K562 (cell line): ENCODE results near the gene TIAM1.

ENCODE experiments used
- ATF3 ChIP-seq, 2 experiments: fragments of 450-650 bp in 1 of 2; sonication (generic) in 1 of 2; formaldehyde crosslinking in 1 of 2; IDR thresholded peaks in 1 of 2; conservative IDR thresholded peaks in 1 of 2; 2 replicates each; pipeline versions ENCODE4 v1.6.1 to v1.8.1; 2016 to 2023; ENCODE audit warnings: mild to moderate bottlenecking in 2 of 2, moderate library complexity in 2 of 2, inconsistent platforms in 1 of 2, missing genetic modification reagents in 1 of 2
- CEBPB ChIP-seq: fragments of 450-650 bp; IDR thresholded peaks from 2 replicates; pipeline ENCODE4 v1.6.1; 2016; ENCODE audit warnings: missing genetic modification characterization, missing compliant biosample characterization
- CREB1 ChIP-seq, 2 experiments: sonication (generic) in 1 of 2; formaldehyde crosslinking in 1 of 2; IDR thresholded peaks; 2 replicates each; pipeline versions ENCODE4 v1.6.1 to v1.8.0; 2012 to 2022; ENCODE audit warnings: inconsistent platforms in 1 of 2, mild to moderate bottlenecking in 1 of 2, missing genetic modification reagents in 1 of 2, moderate library complexity in 1 of 2
- CTCF ChIP-seq, 3 experiments: IDR thresholded peaks in 2 of 3; conservative IDR thresholded peaks in 1 of 3; 2 replicates each; pipeline ENCODE4 v1.5.1; 2011 to 2012; ENCODE audit warnings: low read length in 3 of 3, mild to moderate bottlenecking in 3 of 3, control low read depth in 2 of 3, improper control_type of control experiment in 1 of 3, inconsistent platforms in 1 of 3, low read depth in 1 of 3, mixed read lengths in 1 of 3, moderate library complexity in 1 of 3; ENCODE audit not compliant: insufficient read depth in 2 of 3
- NBN ChIP-seq: fragments of 450-650 bp; IDR thresholded peaks from 2 replicates; pipeline ENCODE4 v1.6.1; 2016; ENCODE audit warnings: low read depth, mild to moderate bottlenecking
- NCOR1 ChIP-seq: fragments of 450-650 bp; IDR thresholded peaks from 2 replicates; pipeline ENCODE4 v1.6.1; 2016; ENCODE audit warnings: mild to moderate bottlenecking, moderate library complexity
- POLR2A ChIP-seq: fragments of 450-650 bp; conservative IDR thresholded peaks from 2 replicates; pipeline ENCODE4 v1.6.1; 2016
- RAD21 ChIP-seq, 2 experiments: fragments of 250-450 bp in 1 of 2; fragments of 450-650 bp in 1 of 2; sonication (Bioruptor Pico) in 1 of 2; formaldehyde crosslinking in 1 of 2; IDR thresholded peaks in 1 of 2; conservative IDR thresholded peaks in 1 of 2; 2 replicates each; pipeline versions ENCODE4 v1.4.0 to v1.8.0; 2020 to 2022; ENCODE audit warnings: mild to moderate bottlenecking in 2 of 2, moderate library complexity in 1 of 2
- SIN3A ChIP-seq, 2 experiments: fragments of 150-350 bp in 1 of 2; IDR thresholded peaks; 2 replicates each; pipeline ENCODE4 v1.6.1; 2011 to 2016; ENCODE audit warnings: borderline replicate concordance in 2 of 2, low read depth in 2 of 2, low read length in 2 of 2, mild to moderate bottlenecking in 2 of 2, moderate library complexity in 2 of 2; ENCODE audit not compliant: control insufficient read depth in 1 of 2
- TAF1 ChIP-seq: IDR thresholded peaks from 2 replicates; pipeline ENCODE4 v1.6.1; 2011; ENCODE audit warnings: mild to moderate bottlenecking, low read length, moderate library complexity; ENCODE audit not compliant: insufficient read depth, control insufficient read depth, severe bottlenecking; ENCODE audit errors: extremely low read depth
- ZC3H11A ChIP-seq: IDR thresholded peaks from 2 replicates; pipeline ENCODE4 v1.6.1; 2012; ENCODE audit warnings: low read depth, low read length, improper control_type of control experiment
- ZNF644 ChIP-seq: fragments of 200-800 bp; sonication (Bioruptor generic); IDR thresholded peaks from 2 replicates; pipeline ENCODE4 v1.6.1; 2016; ENCODE audit warnings: low read depth, missing genetic modification characterization, missing compliant biosample characterization

GRCh38 chr21:31281561-31281960 is 62.5 kb downstream of the TIAM1 start:
- no peak for TF ChIP-seq ZNF644 (tag)
- TF ChIP-seq CREB1 (IDR thresholded peaks at IDR 0.05): no peak
- no peak for TF ChIP-seq CREB1 (CRISPR knock-in tag; IDR thresholded peaks at IDR 0.05)
- no peak for TF ChIP-seq NBN
- no peak for TF ChIP-seq CTCF (IDR thresholded peaks at IDR 0.05 in 2 of 3, conservative IDR thresholded peaks at IDR 0.05 in 1 of 3; ENCODE audit: insufficient read depth in 2 of 3, low read depth in 1 of 3, low read length in 3 of 3)
- TF ChIP-seq SIN3A (IDR thresholded peaks at IDR 0.05; ENCODE audit: borderline replicate concordance in 2 of 2, control insufficient read depth in 1 of 2, low read depth in 2 of 2, low read length in 2 of 2): no peak
- TF ChIP-seq RAD21 (CRISPR knock-in tag; conservative IDR thresholded peaks at IDR 0.05 in 1 of 2, IDR thresholded peaks at IDR 0.05 in 1 of 2): no peak
- TF ChIP-seq POLR2A: no peak
- TF ChIP-seq NCOR1: no peak
- no peak for TF ChIP-seq CEBPB
- no peak for TF ChIP-seq ZC3H11A
- no peak for TF ChIP-seq TAF1
- no peak for TF ChIP-seq ATF3 (IDR thresholded peaks at IDR 0.05)
- TF ChIP-seq ATF3 (CRISPR knock-in tag; conservative IDR thresholded peaks at IDR 0.05): no peak
